NCI-H748 treated with DMSO at 0.1 percent for 48 hours (cell line): ENCODE data around the gene SEMA6B.

Source experiments
- DNase-seq: peaks from one replicate; lab custom pipeline; 2025; lab: John Stamatoyannopoulos, UW

SEMA6B gene

GRCh38 chr19:4587527-4587926 lies 28.0 kb upstream of the SEMA6B start:
- DNase-seq, result no peak

- no peak for DNase-seq
Measured at GRCh38 chr19:4586691-4587090, 27.2 kb upstream of the SEMA6B start.

- DNase-seq, result no peak
Measured at GRCh38 chr19:4586245-4586644, 26.8 kb upstream of the SEMA6B start.

GRCh38 chr19:4585556-4585955 lies 26.1 kb upstream of the SEMA6B start:
- DNase-seq, result no peak

- DNase-seq, result no peak
Measured at GRCh38 chr19:4584670-4585460, 25.4 kb upstream of the SEMA6B start.

- DNase-seq, result no peak
Measured at GRCh38 chr19:4583961-4584669, 24.6 kb upstream of the SEMA6B start.

- no peak for DNase-seq
Measured at GRCh38 chr19:4582980-4583842, 23.7 kb upstream of the SEMA6B start.

- no peak for DNase-seq
Measured at GRCh38 chr19:4581666-4582553, 22.4 kb upstream of the SEMA6B start.

- DNase-seq, result no peak
Measured at GRCh38 chr19:4580961-4581665, 21.6 kb upstream of the SEMA6B start.

GRCh38 chr19:4580021-4580901 lies 20.8 kb upstream of the SEMA6B start:
- DNase-seq, result no peak

GRCh38 chr19:4579389-4579788 lies 19.9 kb upstream of the SEMA6B start:
- DNase-seq, result no peak

- DNase-seq, result no peak
Measured at GRCh38 chr19:4578552-4579248, 19.2 kb upstream of the SEMA6B start.

- no peak for DNase-seq
Measured at GRCh38 chr19:4577020-4577782, 17.7 kb upstream of the SEMA6B start.

- DNase-seq, result no peak
Measured at GRCh38 chr19:4576016-4576933, 16.8 kb upstream of the SEMA6B start.

- no peak for DNase-seq
Measured at GRCh38 chr19:4575267-4576015, 16.0 kb upstream of the SEMA6B start.

GRCh38 chr19:4573682-4574081 lies 14.2 kb upstream of the SEMA6B start:
- no peak for DNase-seq
